Measurements from ENCODE around the gene TIAM1.

GRCh38 chr21:31184459-31184858, 159.6 kb downstream of the TIAM1 start:
- TF ChIP-seq CTCF (IDR thresholded peaks at IDR 0.05; ENCODE audit: low read depth, low read length) (no peak), POLR2A (IDR thresholded peaks at IDR 0.05; ENCODE audit: extremely low read depth, insufficient read length) (no peak), MYC (IDR thresholded peaks at IDR 0.05; ENCODE audit: low read depth, low read length) (no peak), MAX (IDR thresholded peaks at IDR 0.05; ENCODE audit: low read depth, low read length) (no peak)
